ENCODE measurements around the gene PNMA8A. TPM values are rescaled to one million over a fixed set of nuclear protein-coding genes. Genes with fewer than 3 reads are reported as not detected.

The PNMA8A gene
- total RNA-seq, 1 donor from 2014 or later = 14.1 TPM

DNA sequence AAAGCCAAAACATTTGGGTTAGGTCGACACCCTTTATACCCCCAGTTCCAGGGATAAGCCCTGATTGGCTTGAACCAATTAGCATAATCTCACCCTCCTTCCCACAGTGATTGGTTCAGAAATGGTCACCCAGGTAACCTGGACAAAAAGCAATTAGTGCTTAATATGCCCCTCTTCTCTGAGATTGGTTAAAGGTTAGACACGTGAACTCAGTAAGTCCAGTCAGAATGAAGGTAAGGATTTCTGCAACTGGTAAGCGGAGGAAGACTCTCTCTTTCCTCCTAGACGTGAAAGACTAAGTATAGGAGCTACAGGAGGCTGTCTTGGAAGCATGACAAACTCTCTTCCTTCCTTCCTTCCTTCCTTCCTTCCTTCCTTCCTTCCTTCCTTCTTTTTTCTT, 41.4 kb downstream of the PNMA8A start:
- Mint-ChIP-seq H3K27me3 (ENCODE audit: unreplicated experiment) (peaks cover 5% of the 10 kb centered on the region), H3K27ac (ENCODE audit: unreplicated experiment) (no peak overlapping the region), H3K9me3 (ENCODE audit: unreplicated experiment) (peaks cover 7% of the 10 kb centered on the region), H3K4me3 (ENCODE audit: unreplicated experiment) (no peak overlapping the region), H3K36me3 (ENCODE audit: unreplicated experiment) (no peaks in the 10 kb centered on the region), H3K4me1 (ENCODE audit: low read depth, unreplicated experiment) (peaks cover 9% of the 10 kb centered on the region)
- TF ChIP-seq, protein P1, sequence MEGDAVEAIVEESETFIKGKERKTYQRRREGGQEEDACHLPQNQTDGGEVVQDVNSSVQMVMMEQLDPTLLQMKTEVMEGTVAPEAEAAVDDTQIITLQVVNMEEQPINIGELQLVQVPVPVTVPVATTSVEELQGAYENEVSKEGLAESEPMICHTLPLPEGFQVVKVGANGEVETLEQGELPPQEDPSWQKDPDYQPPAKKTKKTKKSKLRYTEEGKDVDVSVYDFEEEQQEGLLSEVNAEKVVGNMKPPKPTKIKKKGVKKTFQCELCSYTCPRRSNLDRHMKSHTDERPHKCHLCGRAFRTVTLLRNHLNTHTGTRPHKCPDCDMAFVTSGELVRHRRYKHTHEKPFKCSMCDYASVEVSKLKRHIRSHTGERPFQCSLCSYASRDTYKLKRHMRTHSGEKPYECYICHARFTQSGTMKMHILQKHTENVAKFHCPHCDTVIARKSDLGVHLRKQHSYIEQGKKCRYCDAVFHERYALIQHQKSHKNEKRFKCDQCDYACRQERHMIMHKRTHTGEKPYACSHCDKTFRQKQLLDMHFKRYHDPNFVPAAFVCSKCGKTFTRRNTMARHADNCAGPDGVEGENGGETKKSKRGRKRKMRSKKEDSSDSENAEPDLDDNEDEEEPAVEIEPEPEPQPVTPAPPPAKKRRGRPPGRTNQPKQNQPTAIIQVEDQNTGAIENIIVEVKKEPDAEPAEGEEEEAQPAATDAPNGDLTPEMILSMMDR (IDR thresholded peaks at IDR 0.05; ENCODE audit: partially characterized antibody, unreplicated experiment) = no peak
- no peak for DNase-seq

DNA sequence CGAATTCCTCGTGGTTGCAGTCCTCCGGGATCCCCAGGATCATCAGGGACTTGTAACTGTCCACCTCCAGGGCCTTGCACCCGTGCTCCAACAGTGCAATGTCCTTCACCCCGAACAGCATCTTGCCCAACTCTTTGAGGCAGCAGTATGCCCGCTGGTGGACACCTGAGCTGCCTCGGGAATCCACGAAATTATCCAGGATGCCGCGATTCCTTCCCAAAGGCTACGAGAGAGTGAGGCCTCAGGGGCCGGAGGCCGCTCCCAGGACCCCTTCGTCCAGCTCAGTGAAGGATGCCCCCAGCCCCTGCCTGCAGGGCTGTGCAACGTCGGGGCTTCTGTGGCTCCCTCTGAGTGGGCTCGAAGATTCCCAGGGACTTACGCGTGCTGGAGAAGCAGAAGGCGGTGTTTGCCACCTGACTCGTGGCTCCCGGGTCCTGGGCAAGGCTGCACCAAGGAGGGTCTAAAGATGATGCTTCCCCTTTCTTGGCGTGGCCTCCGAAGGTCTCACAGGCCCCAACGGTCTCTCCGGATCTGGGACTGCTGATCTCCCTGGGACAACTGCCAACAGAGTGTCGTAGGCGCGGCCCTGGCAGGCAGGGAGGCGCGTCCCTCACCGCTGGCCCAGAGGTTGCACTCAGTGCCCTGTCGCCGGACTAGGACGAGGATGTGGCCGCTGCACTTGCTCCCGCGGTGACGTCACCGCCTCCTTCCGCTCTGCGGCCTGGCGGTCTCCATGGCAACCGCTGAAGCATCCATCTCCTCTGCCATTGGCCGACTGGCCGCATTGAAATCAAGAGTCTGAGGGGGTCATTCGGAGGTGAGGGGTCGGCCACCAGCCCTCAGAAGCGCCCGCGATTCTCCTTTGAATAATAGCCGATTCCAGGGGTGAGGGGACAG, 42.9 kb downstream of the PNMA8A start, which contains the start of gene PNMA8C:
PNMA8C (minus strand) TSS at position 698 of the 897 bp plus-strand sequence; CDS start at position 121, 577 bp downstream.
- peak; percentile 90 for DNase-seq
- Mint-ChIP-seq H3K36me3 (ENCODE audit: unreplicated experiment) (no peaks in the 10 kb centered on the region), H3K4me1 (ENCODE audit: low read depth, unreplicated experiment) (peaks cover 9% of the 10 kb centered on the region), H3K9me3 (ENCODE audit: unreplicated experiment) (peaks cover 7% of the 10 kb centered on the region), H3K27me3 (ENCODE audit: unreplicated experiment) (peaks cover 5% of the 10 kb centered on the region), H3K27ac (ENCODE audit: unreplicated experiment) (no peak within 1 kb of the TSS), H3K4me3 (ENCODE audit: unreplicated experiment) (peak within 1 kb of the TSS; percentile 91)
- TF ChIP-seq, protein P1 (IDR thresholded peaks at IDR 0.05; ENCODE audit: partially characterized antibody, unreplicated experiment) = no peak

DNA sequence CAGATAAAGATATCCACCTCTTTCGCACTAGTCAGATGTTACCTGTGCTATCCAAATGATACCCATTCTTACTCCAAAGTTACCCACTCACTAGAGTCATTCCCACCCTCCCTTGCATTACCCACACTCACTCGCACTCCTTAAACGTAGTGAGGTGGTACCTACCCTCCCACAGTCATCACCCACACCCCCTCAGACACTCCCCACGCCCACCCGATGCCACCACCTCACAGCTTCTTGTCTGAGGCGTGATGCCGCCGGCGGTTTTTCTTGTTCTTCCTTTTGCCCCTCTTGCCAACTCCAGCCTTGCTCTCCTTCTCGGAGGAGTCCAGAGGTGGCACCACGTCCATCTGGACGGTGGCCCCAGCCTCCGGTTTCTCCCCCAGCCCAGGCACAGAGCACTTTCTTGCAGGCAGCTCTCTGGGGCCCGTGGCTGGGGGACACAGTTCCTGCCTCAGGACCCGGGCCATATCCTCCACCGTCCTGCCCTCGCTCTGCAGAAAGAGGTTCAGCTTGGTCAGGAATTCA, 43.8 kb downstream of the PNMA8A start:
- Mint-ChIP-seq H3K9me3 (ENCODE audit: unreplicated experiment) (peaks cover 7% of the 10 kb centered on the region), H3K27me3 (ENCODE audit: unreplicated experiment) (peaks cover 5% of the 10 kb centered on the region), H3K4me1 (ENCODE audit: low read depth, unreplicated experiment) (peaks cover 9% of the 10 kb centered on the region), H3K27ac (ENCODE audit: unreplicated experiment) (no peak overlapping the region), H3K36me3 (ENCODE audit: unreplicated experiment) (no peaks in the 10 kb centered on the region), H3K4me3 (ENCODE audit: unreplicated experiment) (peak overlapping the region; percentile 96)
- no peak for DNase-seq
- TF ChIP-seq, protein P1 (IDR thresholded peaks at IDR 0.05; ENCODE audit: partially characterized antibody, unreplicated experiment) = no peak

DNA sequence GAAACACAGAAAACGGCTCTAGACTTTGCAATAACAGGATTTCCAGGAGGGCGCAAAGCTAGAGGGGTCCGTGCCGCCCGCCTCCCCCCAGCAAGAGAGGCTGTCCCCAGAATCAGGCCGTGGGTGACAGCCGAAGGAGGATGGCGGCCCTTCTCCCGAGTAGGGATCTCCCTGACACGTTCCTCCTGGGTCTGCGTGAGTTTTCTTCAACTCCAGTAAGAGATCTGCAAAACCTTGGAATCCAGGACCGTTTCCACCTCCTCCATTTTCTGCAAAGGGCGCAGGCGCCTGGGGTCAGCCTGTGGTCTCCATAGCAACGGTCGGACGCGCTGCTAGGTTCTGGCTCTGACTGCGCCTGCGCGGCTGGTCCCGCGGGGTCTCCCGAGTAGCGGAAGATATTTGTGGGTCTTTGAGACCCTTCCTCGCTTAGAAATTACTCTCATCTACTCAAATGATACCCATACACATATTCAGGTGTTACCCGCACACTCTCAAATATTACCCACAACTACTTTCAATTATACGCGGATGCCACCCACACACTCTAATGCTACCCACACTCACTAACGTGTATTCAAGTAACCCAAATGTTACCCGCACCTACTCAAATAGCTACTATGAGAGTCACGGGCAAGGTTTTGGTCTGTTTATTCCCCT, 44.7 kb downstream of the PNMA8A start:
- Mint-ChIP-seq H3K9me3 (ENCODE audit: unreplicated experiment) (peaks cover 5% of the 10 kb centered on the region), H3K27ac (ENCODE audit: unreplicated experiment) (peak overlapping the region; percentile 9), H3K36me3 (ENCODE audit: unreplicated experiment) (no peaks in the 10 kb centered on the region), H3K27me3 (ENCODE audit: unreplicated experiment) (peaks cover 3% of the 10 kb centered on the region), H3K4me3 (ENCODE audit: unreplicated experiment) (peak overlapping the region; percentile 96), H3K4me1 (ENCODE audit: low read depth, unreplicated experiment) (peaks cover 9% of the 10 kb centered on the region)
- TF ChIP-seq, protein P1 (IDR thresholded peaks at IDR 0.05; ENCODE audit: partially characterized antibody, unreplicated experiment) = no peak
- peak; percentile 94 for DNase-seq

Measured in glutamatergic neuron (in vitro differentiated cells).